ENCODE data around the gene GSTM3.

DNA sequence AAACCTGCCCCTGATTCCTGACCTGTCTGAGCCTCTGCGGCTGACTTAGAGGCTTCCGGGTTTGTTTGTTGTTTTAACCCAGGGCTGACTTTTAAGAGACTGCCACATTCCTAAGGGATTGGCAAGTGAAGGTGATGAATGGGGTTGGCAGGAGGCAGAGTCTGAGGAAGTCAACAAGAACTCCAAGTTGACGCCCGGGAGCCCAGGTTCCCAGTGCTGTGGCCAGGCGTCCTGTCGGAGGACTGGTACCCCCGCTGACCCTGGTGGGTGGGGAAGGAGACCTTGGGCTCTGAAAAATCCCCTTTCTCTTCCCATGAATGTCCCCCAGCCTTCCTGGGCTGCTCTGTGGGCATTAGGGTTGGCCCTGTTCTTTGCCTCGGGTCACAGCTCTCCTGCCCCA, 42.6 kb upstream of the GSTM3 start:
- TF ChIP-seq CTCF (IDR thresholded peaks at IDR 0.05 in 8 of 11, conservative IDR thresholded peaks at IDR 0.05 in 3 of 11) (no peak), POLR2A (IDR thresholded peaks at IDR 0.05) (no peak), POLR2AphosphoS5 (IDR thresholded peaks at IDR 0.05) (no peak)
